K562 (cell line): ENCODE results near the gene PMM1. TPM values are rescaled to one million over a fixed set of nuclear protein-coding genes. Genes with fewer than 3 reads are reported as not detected.
A peak's percentile ranks its signal among the peaks of the same experiment; 100 is the strongest.
"Not testable (repeated sequence)": the region's sequence is repeated elsewhere in the genome, so short reads cannot be mapped to it uniquely, and the experiment has no call there.

Experiments used
- ATAC-seq: fragments of 200-7000 bp; cut with Tn5 transposase; 3 replicates; pipeline ENCODE4 v1.9.1; 2020; ENCODE audit warnings: moderate library complexity
- BruUV-seq: library from RNA; stranded (reverse); fragments of 400-500 nt; replicated peaks from 2 replicates; lab custom pipeline; 2021; lab: Mats Ljungman, UMichigan
- CTCF ChIA-PET: fragments of 300-600 bp; formaldehyde crosslinking; extraction: SDS; loops from one replicate; lab custom pipeline; 2021; ENCODE audit warnings: low intra/inter-chr PET ratio; lab: Yijun Ruan, JAX
- POLR2A ChIA-PET: fragments of 300-600, 350-650 bp; sonication (Branson Sonifier 250); formaldehyde crosslinking; extraction: SDS; loops from one replicate; lab custom pipeline; 2021; ENCODE audit warnings: antibody characterized with exemption, inconsistent platforms; lab: Yijun Ruan, JAX
- DNase-seq, 4 experiments: peaks; one replicate each; pipeline versions ENCODE4 v3.0.0 to v3.0.0-alpha.2; 2011 to 2018; ENCODE audit warnings: low spot score in 3 of 4, mixed read lengths in 3 of 4; ENCODE audit errors: extremely low read depth in 1 of 4
- FAIRE-seq: peaks from 2 replicates; lab custom pipeline; 2011; peaks lifted over from hg19 to GRCh38; lab: Jason Lieb, UNC
- H2AFZ ChIP-seq: 2 replicates; pipeline ENCODE4 v1.6.0; 2011; ENCODE audit warnings: low read depth, low read length, control low read depth, inconsistent platforms
- H3K27ac ChIP-seq: fragments of 200-600 bp; 3 replicates; pipeline ENCODE4 v1.8.0; 2011; ENCODE audit warnings: low read depth, mild to moderate bottlenecking, control low read depth, inconsistent platforms, low read length, moderate library complexity, mixed read lengths; ENCODE audit errors: extremely low read depth
- H3K27me3 ChIP-seq, 2 experiments: fragments of 300-600 bp in 1 of 2; 2 replicates in 1 of 2; 3 replicates in 1 of 2; pipeline versions ENCODE4 v1.6.0 to v1.8.0; 2011; ENCODE audit warnings: inconsistent platforms in 2 of 2, low read length in 2 of 2, mild to moderate bottlenecking in 1 of 2, mixed read lengths in 1 of 2, moderate library complexity in 1 of 2; ENCODE audit not compliant: control insufficient read depth in 2 of 2, insufficient read depth in 2 of 2
- H3K36me3 ChIP-seq: fragments of 300-600 bp; 3 replicates; pipeline ENCODE4 v1.8.0; 2011; ENCODE audit warnings: mild to moderate bottlenecking, low read length, inconsistent platforms; ENCODE audit not compliant: control insufficient read depth, insufficient read depth
- H3K4me1 ChIP-seq, 2 experiments: fragments of 200-600 bp in 1 of 2; replicated peaks in 1 of 2; 2 replicates in 1 of 2; 3 replicates in 1 of 2; pipeline versions ENCODE4 v1.5.1 to v1.8.0; 2011; ENCODE audit warnings: inconsistent platforms in 2 of 2, low read length in 2 of 2, mild to moderate bottlenecking in 1 of 2, mixed read lengths in 1 of 2, moderate library complexity in 1 of 2; ENCODE audit not compliant: control insufficient read depth in 2 of 2, insufficient read depth in 2 of 2
- H3K4me2 ChIP-seq: 2 replicates; pipeline ENCODE4 v1.6.1; 2011; ENCODE audit warnings: low read length, control low read depth, inconsistent platforms, mixed read lengths; ENCODE audit not compliant: insufficient read depth
- H3K4me3 ChIP-seq: fragments of 200-600 bp; sonication (generic), shearing (Covaris generic); 2 replicates; pipeline ENCODE4 v1.5.1; 2016; ENCODE audit warnings: control low read depth, inconsistent platforms
- H3K79me2 ChIP-seq: fragments of 200-600 bp; 3 replicates; pipeline ENCODE4 v1.8.0; 2011; ENCODE audit warnings: low read length, inconsistent platforms; ENCODE audit not compliant: control insufficient read depth, insufficient read depth
- H3K9ac ChIP-seq, 2 experiments: 2 replicates each; pipeline versions ENCODE4 v1.6.0 to v1.6.1; 2011; ENCODE audit warnings: low read depth in 2 of 2, low read length in 2 of 2, control low read depth in 1 of 2, inconsistent platforms in 1 of 2, mild to moderate bottlenecking in 1 of 2, mixed read lengths in 1 of 2; ENCODE audit not compliant: insufficient read depth in 1 of 2
- H3K9me1 ChIP-seq: one replicate; pipeline ENCODE4 v1.6.0; 2011; ENCODE audit warnings: inconsistent platforms, mild to moderate bottlenecking, low read length, moderate library complexity; ENCODE audit not compliant: control insufficient read depth, insufficient read depth
- H3K9me3 ChIP-seq: replicated peaks from 2 replicates; pipeline ENCODE4 v1.5.1; 2011; ENCODE audit warnings: low read depth, low read length, inconsistent platforms; ENCODE audit not compliant: control insufficient read depth, insufficient read depth
- H4K20me1 ChIP-seq: replicated peaks from 2 replicates; pipeline ENCODE4 v1.6.1; 2011; ENCODE audit warnings: low read length, inconsistent platforms, mixed read lengths; ENCODE audit not compliant: control insufficient read depth, insufficient read depth
- POLR2G ChIP-seq: fragments of 200-400 bp; formaldehyde crosslinking; IDR thresholded peaks from 2 replicates; pipeline ENCODE4 v1.6.1; 2017; ENCODE audit warnings: low read depth, mild to moderate bottlenecking, antibody characterized with exemption, low read length, moderate library complexity
- ZNF76 ChIP-seq: fragments of 250-450 bp; sonication (Bioruptor Pico); IDR thresholded peaks from 2 replicates; pipeline ENCODE4 v1.4.0; 2020; ENCODE audit warnings: mild to moderate bottlenecking, moderate library complexity, borderline replicate concordance
- WGBS: fragments of 100-300 bp; shearing (Covaris generic); methylation state at CpG from one replicate; pipeline ENCODE4 v1.1.6; 2016; ENCODE audit warnings: low coverage, mixed read lengths; ENCODE audit not compliant: insufficient coverage; ENCODE audit errors: missing lambda C conversion rate; 5-methylcytosine and 5-hydroxymethylcytosine counted together
- in situ Hi-C: fragments of 300-500 bp; cut with MboI; formaldehyde crosslinking; loops from 4 replicates; pipeline ENCODE4 v1.15.0; 2018; ENCODE audit warnings: inconsistent platforms, mixed read lengths
- intact Hi-C: fragments of 100-400 bp; cut with micrococcal nuclease; formaldehyde crosslinking; loops from 2 replicates; pipeline ENCODE4 v1.14.2; 2022
- polyA plus RNA-seq, 8 experiments: library from polyadenylated mRNA; depleted of rRNA in 4 of 8; stranded (reverse) in 5 of 8; unstranded in 3 of 8; fragments of >200 nt; fragmentation: Nextera tagmentation in 2 of 8; fragmentation: Illumina TruSeq in 1 of 8; extraction: Ambion mirVana in 2 of 8; extraction: Trizol in 1 of 8; gene quantifications; 2 replicates each; pipeline versions ENCODE4 v1.2.1 to v1.2.3, GENCODE V29; 2011 to 2014; ENCODE audit warnings: inconsistent platforms in 1 of 8, missing spikeins in 1 of 8
- total RNA-seq, 7 experiments: library from RNA; depleted of rRNA in 6 of 7; stranded (reverse); fragments of >200 nt in 6 of 7; fragmentation: Illumina TruSeq in 2 of 7; extraction: Trizol in 2 of 7; gene quantifications; 2 replicates each; pipeline versions ENCODE4 v1.2.1 to v1.2.3, GENCODE V29; 2011 to 2021; ENCODE audit warnings: low replicate concordance in 1 of 7

PMM1 gene
- total and polyA plus RNA-seq, 9 of the 15 experiments (the other 6 are each of a cell fraction or from before 2014, with no cell fraction given) = 10.2 to 31.7 (median 20.3) TPM

- Histone ChIP-seq H3K4me1 (peaks cover 6 to 40% of the 10 kb centered on the region in 2 experiments; a peak in 4 of 5 replicates), H3K9me3 (no peaks in the 10 kb centered on the region), H3K27me3 (no peaks in the 10 kb centered on the region), H3K9ac (peak overlapping the region in 1 of 2 experiments; percentile 42; a peak in 1 of 4 replicates), H4K20me1 (no peaks in the 10 kb centered on the region), H3K27ac (peak overlapping the region; percentile 7; the same call in 1 of the 3 replicates), H3K4me2 (0 out of 2 replicates have a peak overlapping the region, but pooled peaks have one; percentile 11), H3K79me2 (no peaks in the 10 kb centered on the region), H3K4me3 (no peak overlapping the region), H2AFZ (peak overlapping the region; percentile 9; the same call in 1 of the 2 replicates), H3K9me1 (no peaks in the 10 kb centered on the region), H3K36me3 (peaks cover 8% of the 10 kb centered on the region; the same call in 1 of the 3 replicates)
- no TSS peak for BruUV-seq
- no peak for TF ChIP-seq ZNF76 (CRISPR knock-in tag)
- peak; percentile 23; the same call in 1 of the 2 replicates for TF ChIP-seq POLR2G
- CTCF ChIA-PET = no interaction called here
- POLR2A ChIA-PET = interaction anchor here (0.6 to 1.3 kb wide), 4 partner anchors 11 to 127 kb away, joined by 3 to 4 read pairs (median 4); partner anchors contain the start of gene TOB2
- WGBS = 74% methylated on average over 7 of the region's 11 CpGs
- no peak for FAIRE-seq
- in situ Hi-C loops = no loop called here
- no peak for ATAC-seq
- intact Hi-C loops = no loop called here
- no peak for DNase-seq
Measured at GRCh38 chr22:41573677-41574076, 16.0 kb downstream of the PMM1 start.

- DNase-seq, CTCF ChIA-PET, H3K27me3 ChIP-seq, H3K4me3 ChIP-seq, H3K27ac ChIP-seq, in situ Hi-C loops, H3K9ac ChIP-seq, H4K20me1 ChIP-seq, intact Hi-C loops, H2AFZ ChIP-seq, FAIRE-seq, ATAC-seq, H3K4me2 ChIP-seq, H3K9me1 ChIP-seq, H3K9me3 ChIP-seq, H3K79me2 ChIP-seq, H3K36me3 ChIP-seq, BruUV-seq: not testable (repeated sequence)
- 94% methylated on average over 3 of the region's 3 CpGs for WGBS
- peaks cover 6 to 39% of the 10 kb centered on the region in 2 experiments; a peak in 4 of 5 replicates for H3K4me1 ChIP-seq
- POLR2A ChIA-PET = interaction anchor here (0.5 to 0.9 kb wide), 2 partner anchors 20 to 1436 kb away, joined by 3 read pairs; no protein-coding TSS in a partner anchor
Measured at GRCh38 chr22:41572305-41572704, 17.3 kb downstream of the PMM1 start.
